Gastroesophageal sphincter (tissue), 4 donors: ENCODE measurements around the gene TMEM79. TPM values are rescaled to one million over a fixed set of nuclear protein-coding genes. Genes with fewer than 3 reads are reported as not detected.

Experiments
- ATAC-seq: fragments of 150-250 bp; one replicate; pipeline ENCODE4 v1.9.1; 2016; ENCODE audit warnings: mild to moderate bottlenecking, moderate library complexity
- H3K27ac ChIP-seq, 4 donors: fragments of 200-600 bp; sonication (generic) in 3 of 4; 1 replicate in 3 of 4; 2 replicates in 1 of 4; pipeline ENCODE4 v1.5.1; 2016 to 2019
- H3K27me3 ChIP-seq: fragments of 200-600 bp; sonication (generic); one replicate; pipeline ENCODE4 v1.5.1; 2019
- H3K36me3 ChIP-seq, 2 donors: fragments of 200-600 bp; sonication (generic); one replicate each; pipeline ENCODE4 v1.5.1; 2019; ENCODE audit warnings: control low read depth in 1 of 2
- H3K4me1 ChIP-seq, 3 donors: fragments of 200-600 bp; sonication (generic); 1 replicate in 2 of 3; 2 replicates in 1 of 3; pipeline ENCODE4 v1.5.1; 2016 to 2019; ENCODE audit warnings: control low read depth in 2 of 3
- H3K4me3 ChIP-seq, 2 donors: fragments of 200-600 bp; sonication (generic); one replicate each; pipeline ENCODE4 v1.5.1; 2019; ENCODE audit warnings: mild to moderate bottlenecking in 1 of 2, moderate library complexity in 1 of 2
- H3K9me3 ChIP-seq, 3 donors: fragments of 200-600 bp; sonication (generic); one replicate each; pipeline ENCODE4 v1.5.1; 2017 to 2019; ENCODE audit warnings: control low read depth in 2 of 3
- EP300 ChIP-seq: sonication (generic); formaldehyde crosslinking; IDR thresholded peaks from one replicate; pipeline ENCODE4 v1.6.1; 2017; ENCODE audit warnings: antibody characterized with exemption, mild to moderate bottlenecking
- POLR2A ChIP-seq, 2 donors: fragments of 450-650 bp; IDR thresholded peaks; one replicate each; pipeline ENCODE4 v1.6.1; 2017; ENCODE audit warnings: antibody characterized with exemption in 2 of 2, mild to moderate bottlenecking in 2 of 2, moderate library complexity in 1 of 2
- POLR2AphosphoS5 ChIP-seq: sonication (generic); formaldehyde crosslinking; IDR thresholded peaks from one replicate; pipeline ENCODE4 v1.6.1; 2017; ENCODE audit warnings: antibody characterized with exemption
- WGBS, 2 donors: methylation state at CpG; one replicate each; pipeline ENCODE4 v1.1.5; 2018; ENCODE audit warnings: low coverage in 1 of 2; 5-methylcytosine and 5-hydroxymethylcytosine counted together
- total RNA-seq, 4 donors: library from RNA; depleted of rRNA; stranded (reverse); fragments of >200 nt; gene quantifications; one replicate each; pipeline ENCODE4 v1.1.0, GENCODE V29; 2016
- TF ChIP-seq, protein P1 (sequence below), 4 experiments: fragments of 200-600 bp in 2 of 4; fragments of 450-650 bp in 2 of 4; sonication (generic) in 1 of 4; IDR thresholded peaks; one replicate each; pipeline ENCODE4 v1.5.1; 2017 to 2019; ENCODE audit warnings: antibody characterized with exemption in 4 of 4, mild to moderate bottlenecking in 2 of 4, moderate library complexity in 2 of 4

The TMEM79 gene
- total RNA-seq, 4 donors from 2014 or later = 1.6 to 4.7 (median 3.2) TPM

DNA sequence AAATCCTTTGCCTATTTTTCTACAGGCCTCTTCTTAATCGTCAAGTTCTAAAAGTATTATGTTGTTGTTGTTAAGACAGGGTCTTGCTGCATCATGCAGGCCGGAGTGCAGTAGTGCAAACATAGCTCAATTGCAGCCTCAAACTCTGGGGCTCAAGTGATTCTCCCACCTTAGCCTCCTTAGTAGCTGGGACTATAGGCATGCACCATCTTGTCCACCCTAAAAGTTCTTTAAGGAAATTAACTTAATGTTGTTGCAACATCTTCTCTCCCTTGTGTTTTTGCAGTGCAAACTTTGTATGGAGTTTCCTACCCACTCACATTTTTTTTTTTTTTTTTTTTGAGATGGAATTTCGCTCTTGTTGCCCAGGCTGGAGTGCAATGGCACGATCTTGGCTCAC, 19.1 kb downstream of the TMEM79 start:
- Histone ChIP-seq H3K27me3 (no peaks in the 10 kb centered on the region), H3K4me1 (no peaks in the 10 kb centered on the region), H3K36me3 (peaks cover 0 to 42% of the 10 kb centered on the region in 2 donors), H3K9me3 (no peaks in the 10 kb centered on the region), H3K27ac (no peak overlapping the region), H3K4me3 (no peak overlapping the region)
- TF ChIP-seq EP300 (no peak), POLR2A (IDR thresholded peaks at IDR 0.05) (no peak), POLR2AphosphoS5 (no peak)
- TF ChIP-seq, protein P1, sequence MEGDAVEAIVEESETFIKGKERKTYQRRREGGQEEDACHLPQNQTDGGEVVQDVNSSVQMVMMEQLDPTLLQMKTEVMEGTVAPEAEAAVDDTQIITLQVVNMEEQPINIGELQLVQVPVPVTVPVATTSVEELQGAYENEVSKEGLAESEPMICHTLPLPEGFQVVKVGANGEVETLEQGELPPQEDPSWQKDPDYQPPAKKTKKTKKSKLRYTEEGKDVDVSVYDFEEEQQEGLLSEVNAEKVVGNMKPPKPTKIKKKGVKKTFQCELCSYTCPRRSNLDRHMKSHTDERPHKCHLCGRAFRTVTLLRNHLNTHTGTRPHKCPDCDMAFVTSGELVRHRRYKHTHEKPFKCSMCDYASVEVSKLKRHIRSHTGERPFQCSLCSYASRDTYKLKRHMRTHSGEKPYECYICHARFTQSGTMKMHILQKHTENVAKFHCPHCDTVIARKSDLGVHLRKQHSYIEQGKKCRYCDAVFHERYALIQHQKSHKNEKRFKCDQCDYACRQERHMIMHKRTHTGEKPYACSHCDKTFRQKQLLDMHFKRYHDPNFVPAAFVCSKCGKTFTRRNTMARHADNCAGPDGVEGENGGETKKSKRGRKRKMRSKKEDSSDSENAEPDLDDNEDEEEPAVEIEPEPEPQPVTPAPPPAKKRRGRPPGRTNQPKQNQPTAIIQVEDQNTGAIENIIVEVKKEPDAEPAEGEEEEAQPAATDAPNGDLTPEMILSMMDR (IDR thresholded peaks at IDR 0.05) = no peak
- no peak for ATAC-seq
- 95 to 100% methylated on average over 2 of the region's 4 CpGs for WGBS, 2 donors

DNA sequence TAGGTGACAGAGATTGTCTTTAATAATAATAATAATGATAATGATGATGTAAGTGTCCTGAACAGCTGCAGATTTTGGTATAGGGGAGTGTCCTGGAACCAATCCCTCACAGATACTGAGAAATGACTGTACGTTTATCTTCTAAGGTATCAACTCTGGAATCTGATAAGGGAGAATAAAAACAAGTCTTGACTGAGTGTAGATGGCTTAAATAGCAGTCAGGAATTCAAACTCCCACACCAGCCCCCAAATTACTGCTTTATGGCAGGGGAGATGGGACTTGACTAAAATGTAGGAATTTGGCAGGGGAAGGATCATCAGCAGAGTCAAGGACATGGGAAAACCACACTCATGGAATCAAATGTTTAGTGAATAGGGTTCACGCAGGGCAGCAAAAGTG, 21.1 kb downstream of the TMEM79 start:
- TF ChIP-seq EP300 = no peak
- TF ChIP-seq, protein P1 (IDR thresholded peaks at IDR 0.05) = no peak
- H3K36me3 ChIP-seq = peaks cover 0 to 62% of the 10 kb centered on the region in 2 donors
- no peak overlapping the region for H3K4me3 ChIP-seq
- H3K27me3 ChIP-seq = no peaks in the 10 kb centered on the region
- no peak overlapping the region for H3K27ac ChIP-seq
- WGBS, 2 donors = 48 to 67% methylated on average over 1 to 2 of the region's 2 CpGs
- no peaks in the 10 kb centered on the region for H3K9me3 ChIP-seq
- no peaks in the 10 kb centered on the region for H3K4me1 ChIP-seq
- ATAC-seq = no peak

DNA sequence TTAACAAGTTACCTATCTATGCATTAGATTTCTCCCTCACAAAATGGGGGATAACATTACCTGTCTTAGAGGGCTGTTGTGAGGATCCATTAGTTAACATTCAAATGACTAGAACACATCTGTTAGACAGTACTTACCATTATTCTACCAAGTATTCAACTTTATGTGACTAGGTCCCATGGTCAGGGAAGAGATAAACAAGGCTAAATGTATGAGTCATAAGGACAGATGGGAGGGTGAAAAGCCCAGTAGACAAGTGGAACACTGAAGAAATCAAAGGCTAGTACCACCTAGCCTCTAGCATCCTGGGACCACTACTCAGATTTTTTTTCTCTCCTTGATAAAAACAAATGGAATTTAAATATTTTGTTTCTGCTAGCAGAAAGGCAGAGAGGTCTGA, 24.0 kb downstream of the TMEM79 start:
- Histone ChIP-seq H3K4me3 (no peak overlapping the region), H3K4me1 (no peaks in the 10 kb centered on the region), H3K36me3 (peaks cover 0 to 90% of the 10 kb centered on the region in 2 donors), H3K27ac (no peak overlapping the region), H3K27me3 (no peaks in the 10 kb centered on the region), H3K9me3 (no peaks in the 10 kb centered on the region)
- TF ChIP-seq POLR2AphosphoS5 = no peak
- TF ChIP-seq EP300 = no peak
- TF ChIP-seq, protein P1 (IDR thresholded peaks at IDR 0.05) = no peak
- TF ChIP-seq POLR2A (IDR thresholded peaks at IDR 0.05) = no peak
- no peak for ATAC-seq

DNA sequence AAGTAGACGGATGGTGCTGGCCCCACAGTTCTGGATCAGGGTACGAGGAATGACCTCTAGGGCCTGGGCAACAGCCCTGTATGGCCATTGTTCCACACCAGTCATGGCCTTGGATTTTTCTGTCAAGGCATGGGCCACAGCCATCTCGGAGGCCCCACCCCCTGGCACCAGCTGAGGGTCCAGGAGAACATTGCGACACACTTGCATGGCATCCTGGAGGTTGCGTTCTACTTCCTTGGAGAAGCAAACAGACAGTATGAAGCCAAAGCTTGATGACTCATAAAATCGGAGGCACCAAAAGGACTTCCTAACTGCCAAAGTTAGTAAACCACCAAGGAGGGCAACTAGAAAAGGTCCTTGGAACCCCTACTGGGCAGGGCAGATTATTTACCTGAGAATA, 26.8 kb downstream of the TMEM79 start:
- Histone ChIP-seq H3K9me3 (no peaks in the 10 kb centered on the region), H3K27me3 (no peaks in the 10 kb centered on the region), H3K4me1 (no peaks in the 10 kb centered on the region), H3K4me3 (no peak overlapping the region), H3K27ac (no peak overlapping the region), H3K36me3 (peaks cover 0 to 100% of the 10 kb centered on the region in 2 donors)
- ATAC-seq = peak; percentile 31
- WGBS, 2 donors = 61 to 77% methylated on average over 2 to 4 of the region's 6 CpGs
- TF ChIP-seq POLR2A (IDR thresholded peaks at IDR 0.05) = no peak
- TF ChIP-seq, protein P1 (IDR thresholded peaks at IDR 0.05) = no peak
- TF ChIP-seq EP300 = no peak
- TF ChIP-seq POLR2AphosphoS5 = no peak

DNA sequence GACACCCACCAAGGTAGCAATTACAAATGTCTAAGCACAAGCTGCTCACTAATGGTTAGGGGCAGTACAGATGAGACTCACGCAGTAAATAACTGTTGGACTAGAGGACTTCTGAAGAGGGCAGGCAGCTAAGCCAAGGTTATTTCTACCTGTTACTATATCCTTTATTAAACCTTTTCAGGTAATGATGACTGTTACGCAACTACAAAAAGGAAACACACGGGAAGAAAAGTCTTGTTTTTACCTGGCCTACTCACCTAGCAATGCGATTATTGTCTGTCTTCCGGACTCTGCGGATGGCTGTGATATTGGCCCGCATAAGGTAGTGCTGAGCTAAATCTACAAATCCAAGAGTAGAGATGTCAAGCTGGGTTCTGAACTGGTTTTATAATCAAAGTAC, 32.8 kb downstream of the TMEM79 start:
- WGBS, 2 donors = 83 to 93% methylated on average over 1 to 7 of the region's 7 CpGs
- H3K4me3 ChIP-seq = no peak overlapping the region
- H3K9me3 ChIP-seq = no peaks in the 10 kb centered on the region
- no peak overlapping the region for H3K27ac ChIP-seq
- no peaks in the 10 kb centered on the region for H3K4me1 ChIP-seq
- ATAC-seq = no peak
- TF ChIP-seq POLR2AphosphoS5 (no peak), EP300 (no peak), POLR2A (IDR thresholded peaks at IDR 0.05) (no peak)
- TF ChIP-seq, protein P1 (IDR thresholded peaks at IDR 0.05) = no peak
- no peaks in the 10 kb centered on the region for H3K27me3 ChIP-seq
- H3K36me3 ChIP-seq = peaks cover 20 to 100% of the 10 kb centered on the region in 2 donors
